H9 (cell line): ENCODE measurements around the gene WWC1. TPM values are rescaled to one million over a fixed set of nuclear protein-coding genes. Genes with fewer than 3 reads are reported as not detected.

ENCODE experiments used
- DNase-seq: peaks from one replicate; pipeline ENCODE4 v3.0.0-alpha.2; 2017
- H2AFZ ChIP-seq: one replicate; pipeline ENCODE4 v1.6.1; 2013; ENCODE audit warnings: mild to moderate bottlenecking, low read length, control low read depth, moderate library complexity
- H2AK5ac ChIP-seq: 2 replicates; pipeline ENCODE4 v1.6.1; 2013; ENCODE audit warnings: low read length, control low read depth, mixed read lengths; ENCODE audit not compliant: insufficient read length
- H2BK120ac ChIP-seq: one replicate; pipeline ENCODE4 v1.6.1; 2013; ENCODE audit warnings: low read depth, mild to moderate bottlenecking, low read length, control low read depth, inconsistent platforms; ENCODE audit not compliant: poor library complexity, severe bottlenecking
- H2BK12ac ChIP-seq: 2 replicates; pipeline ENCODE4 v1.6.1; 2013; ENCODE audit warnings: low read length, control low read depth, mixed read lengths, low read depth; ENCODE audit not compliant: insufficient read length
- H2BK15ac ChIP-seq: 2 replicates; pipeline ENCODE4 v1.6.1; 2013; ENCODE audit warnings: low read depth, low read length, control low read depth
- H2BK20ac ChIP-seq: one replicate; pipeline ENCODE4 v1.6.1; 2013; ENCODE audit warnings: low read depth, mild to moderate bottlenecking, low read length, control low read depth, inconsistent platforms; ENCODE audit not compliant: poor library complexity, severe bottlenecking
- H2BK5ac ChIP-seq: 2 replicates; pipeline ENCODE4 v1.6.1; 2013; ENCODE audit warnings: low read length, control low read depth, mixed read lengths; ENCODE audit not compliant: insufficient read length
- H3K14ac ChIP-seq: 2 replicates; pipeline ENCODE4 v1.6.1; 2013; ENCODE audit warnings: low read length, control low read depth; ENCODE audit not compliant: insufficient read depth
- H3K18ac ChIP-seq: 2 replicates; pipeline ENCODE4 v1.6.1; 2013; ENCODE audit warnings: low read depth, mild to moderate bottlenecking, mixed read lengths, low read length, control low read depth; ENCODE audit not compliant: insufficient read length
- H3K23ac ChIP-seq: 2 replicates; pipeline ENCODE4 v1.6.1; 2013; ENCODE audit warnings: low read length, control low read depth, mixed read lengths, low read depth; ENCODE audit not compliant: insufficient read length
- H3K23me2 ChIP-seq: 2 replicates; pipeline ENCODE4 v1.6.1; 2013; ENCODE audit warnings: low read depth, mild to moderate bottlenecking, mixed read lengths, low read length, control low read depth; ENCODE audit not compliant: insufficient read length, poor library complexity, severe bottlenecking
- H3K27ac ChIP-seq: 2 replicates; pipeline ENCODE4 v1.5.1; 2013; ENCODE audit warnings: low read length, control low read depth, mixed read lengths, low read depth; ENCODE audit not compliant: insufficient read length
- H3K27me3 ChIP-seq: 2 replicates; pipeline ENCODE4 v1.6.1; 2013; ENCODE audit warnings: low read length, control low read depth, inconsistent platforms; ENCODE audit not compliant: insufficient read depth
- H3K4ac ChIP-seq: 2 replicates; pipeline ENCODE4 v1.6.1; 2013; ENCODE audit warnings: low read depth, mild to moderate bottlenecking, control low read depth, inconsistent platforms, low read length, moderate library complexity
- H3K4me1 ChIP-seq: 2 replicates; pipeline ENCODE4 v1.6.1; 2013; ENCODE audit warnings: low read length, control low read depth, inconsistent platforms; ENCODE audit not compliant: insufficient read depth
- H3K4me2 ChIP-seq: 2 replicates; pipeline ENCODE4 v1.6.1; 2013; ENCODE audit warnings: low read length, control low read depth, mixed read lengths; ENCODE audit not compliant: insufficient read length, insufficient read depth
- H3K56ac ChIP-seq: 2 replicates; pipeline ENCODE4 v1.6.1; 2013; ENCODE audit warnings: low read depth, mild to moderate bottlenecking, mixed read lengths, low read length, control low read depth; ENCODE audit not compliant: insufficient read length
- H3K79me1 ChIP-seq: 2 replicates; pipeline ENCODE4 v1.6.1; 2013; ENCODE audit warnings: low read depth, mild to moderate bottlenecking, moderate library complexity, low read length, control low read depth, inconsistent platforms; ENCODE audit not compliant: insufficient read depth, poor library complexity, severe bottlenecking
- H3K79me2 ChIP-seq: 2 replicates; pipeline ENCODE4 v1.6.1; 2013; ENCODE audit warnings: low read length, control low read depth, inconsistent platforms; ENCODE audit not compliant: insufficient read depth
- H3K9ac ChIP-seq: 2 replicates; pipeline ENCODE4 v1.6.1; 2013; ENCODE audit warnings: low read length, control low read depth, mixed read lengths; ENCODE audit not compliant: insufficient read length; ENCODE audit errors: extremely low read depth
- H3K9me3 ChIP-seq: one replicate; pipeline ENCODE4 v1.6.1; 2013; ENCODE audit warnings: low read depth, low read length, inconsistent platforms; ENCODE audit not compliant: control insufficient read depth
- H3T11ph ChIP-seq: one replicate; pipeline ENCODE4 v1.6.1; 2013; ENCODE audit warnings: mild to moderate bottlenecking, low read length, control low read depth, inconsistent platforms
- H4K20me1 ChIP-seq: one replicate; pipeline ENCODE4 v1.6.1; 2013; ENCODE audit not compliant: control insufficient read depth, insufficient read length, insufficient read depth
- H4K5ac ChIP-seq: 2 replicates; pipeline ENCODE4 v1.6.1; 2013; ENCODE audit warnings: low read depth, mild to moderate bottlenecking, mixed read lengths, low read length, control low read depth; ENCODE audit not compliant: insufficient read length
- H4K8ac ChIP-seq: replicated peaks from 2 replicates; pipeline ENCODE4 v1.6.1; 2013; ENCODE audit warnings: low read length, control low read depth, mixed read lengths, low read depth; ENCODE audit not compliant: insufficient read length
- H4K91ac ChIP-seq: 2 replicates; pipeline ENCODE4 v1.6.1; 2013; ENCODE audit warnings: low read depth, mild to moderate bottlenecking, moderate library complexity, mixed read lengths, low read length, control low read depth; ENCODE audit not compliant: insufficient read length
- H3K27ac Mint-ChIP-seq, 3 experiments: 2 replicates in 2 of 3; 3 replicates in 1 of 3; pipeline ENCODE4 v1.8.0; 2020 to 2021; ENCODE audit warnings: mixed read lengths in 3 of 3, mild to moderate bottlenecking in 1 of 3, moderate library complexity in 1 of 3
- H3K27me3 Mint-ChIP-seq: 2 replicates; pipeline ENCODE4 v1.8.0; 2021; ENCODE audit warnings: low read depth, mild to moderate bottlenecking, moderate library complexity, mixed read lengths
- H3K36me3 Mint-ChIP-seq, 3 experiments: 2 replicates in 2 of 3; 3 replicates in 1 of 3; pipeline ENCODE4 v1.8.0; 2020 to 2021; ENCODE audit warnings: low read depth in 3 of 3, mixed read lengths in 3 of 3; ENCODE audit not compliant: insufficient read depth in 1 of 3
- H3K4me1 Mint-ChIP-seq, 2 experiments: 2 replicates each; pipeline ENCODE4 v1.8.0; 2020; ENCODE audit warnings: mixed read lengths in 2 of 2
- H3K4me3 Mint-ChIP-seq, 2 experiments: 2 replicates in 1 of 2; 3 replicates in 1 of 2; pipeline ENCODE4 v1.8.0; 2020 to 2021; ENCODE audit warnings: mild to moderate bottlenecking in 2 of 2, mixed read lengths in 2 of 2, moderate library complexity in 1 of 2
- H3K9me3 Mint-ChIP-seq, 2 experiments: 2 replicates in 1 of 2; 3 replicates in 1 of 2; pipeline ENCODE4 v1.8.0; 2020; ENCODE audit warnings: mild to moderate bottlenecking in 2 of 2, mixed read lengths in 2 of 2, moderate library complexity in 1 of 2
- CTCF ChIP-seq: fragments of 200-600 bp; sonication (generic); conservative IDR thresholded peaks from 3 replicates; pipeline ENCODE4 v1.8.0; 2021; ENCODE audit warnings: antibody characterized with exemption, mild to moderate bottlenecking
- WGBS: extraction: QIAGEN DNeasy Blood & Tissue Kit; methylation state at CpG from one replicate; pipeline ENCODE4 v1.1.7; 2013; ENCODE audit warnings: missing lambda C conversion rate, low lambda C conversion rate, mixed read lengths; ENCODE audit not compliant: insufficient read length; ENCODE audit errors: extremely low coverage; 5-methylcytosine and 5-hydroxymethylcytosine counted together
- total RNA-seq: library from RNA; stranded (reverse); gene quantifications from 2 replicates; pipeline ENCODE4 v1.2.1, GENCODE V29; 2021

Gene WWC1
- total RNA-seq, 1 experiment from 2014 or later: 28.2 TPM

DNA sequence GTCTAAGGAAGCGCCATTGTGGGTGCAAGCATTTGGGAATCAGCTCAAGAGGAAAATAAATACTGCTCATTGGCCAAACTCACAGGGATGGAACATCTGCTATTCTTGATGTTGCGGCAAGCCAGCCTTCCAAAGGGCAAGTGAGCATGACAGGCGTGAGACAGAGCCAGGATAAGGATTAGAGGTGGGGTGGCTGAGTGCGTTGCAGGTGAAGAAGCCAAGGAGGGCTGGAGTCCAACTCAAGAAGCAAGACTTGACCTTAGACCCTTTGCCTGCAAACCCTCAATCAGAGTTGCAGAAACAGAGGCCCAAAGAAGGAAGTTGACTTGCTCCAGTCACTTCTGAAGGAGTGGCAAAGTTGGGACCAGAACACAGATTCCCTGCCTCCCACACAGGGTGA lies 79.4 kb downstream of the WWC1 start:
- H3T11ph ChIP-seq: no peak overlapping the region
- no peak for DNase-seq
- no peak overlapping the region for H2AK5ac ChIP-seq
- Mint-ChIP-seq H3K4me1 (peaks cover 13 to 26% of the 10 kb centered on the region in 2 experiments), H3K36me3 (peaks cover 0 to 10% (median 2%) of the 10 kb centered on the region in 3 experiments; a peak in 3 of 7 replicates), H3K9me3 (no peaks in the 10 kb centered on the region), H3K4me3 (no peak overlapping the region), H3K27me3 (no peaks in the 10 kb centered on the region), H3K27ac (peak overlapping the region in 1 of 3 experiments; percentile 88; a peak in 1 of 7 replicates)
- peaks cover 3% of the 10 kb centered on the region; the same call in 1 of the 2 replicates for H3K4me1 ChIP-seq
- H2BK15ac ChIP-seq: no peak overlapping the region
- no peak overlapping the region for H3K4ac ChIP-seq
- H3K23me2 ChIP-seq: no peaks in the 10 kb centered on the region
- H3K9ac ChIP-seq: no peak overlapping the region
- H3K9me3 ChIP-seq: no peaks in the 10 kb centered on the region
- H2BK120ac ChIP-seq: no peak overlapping the region
- H4K5ac ChIP-seq: no peak overlapping the region
- WGBS: no CpG with 5 or more reads among the region's 4 CpGs
- no peak overlapping the region for H2BK5ac ChIP-seq
- no peak overlapping the region for H3K27ac ChIP-seq
- no peak overlapping the region for H4K8ac ChIP-seq
- H3K18ac ChIP-seq: no peak overlapping the region
- no peak overlapping the region for H3K56ac ChIP-seq
- H3K4me2 ChIP-seq: no peak overlapping the region
- no peaks in the 10 kb centered on the region for H4K20me1 ChIP-seq
- H4K91ac ChIP-seq: no peak overlapping the region
- no peak overlapping the region for H3K23ac ChIP-seq
- H3K14ac ChIP-seq: no peak overlapping the region
- no peaks in the 10 kb centered on the region for H3K27me3 ChIP-seq
- no peak for TF ChIP-seq CTCF
- no peaks in the 10 kb centered on the region for H3K79me1 ChIP-seq
- H2BK12ac ChIP-seq: no peak overlapping the region
- H3K79me2 ChIP-seq: no peaks in the 10 kb centered on the region
- H2AFZ ChIP-seq: no peak overlapping the region
- H2BK20ac ChIP-seq: no peak overlapping the region
